Lower lobe of right lung (tissue), 2 donors: Measurements from ENCODE around the gene CRYGS. TPM values are rescaled to one million over a fixed set of nuclear protein-coding genes. Genes with fewer than 3 reads are reported as not detected.

Experiments
- ATAC-seq, 2 donors: fragments of 200-7000 bp; cut with Tn5 transposase; one replicate each; pipeline ENCODE4 v1.9.1; 2020 to 2022; ENCODE audit warnings: mild to moderate bottlenecking in 2 of 2, moderate library complexity in 2 of 2
- DNase-seq: peaks from one replicate; pipeline ENCODE4 v3.0.0-alpha.2; 2020
- H3K27ac ChIP-seq: fragments of 200-600 bp; one replicate; pipeline ENCODE4 v1.8.0; 2022
- H3K27me3 ChIP-seq: fragments of 200-600 bp; one replicate; pipeline ENCODE4 v1.8.0; 2022; ENCODE audit warnings: low read depth
- H3K36me3 ChIP-seq: fragments of 200-600 bp; one replicate; pipeline ENCODE4 v1.8.0; 2022; ENCODE audit warnings: mild to moderate bottlenecking
- H3K4me1 ChIP-seq: fragments of 200-600 bp; one replicate; pipeline ENCODE4 v1.8.0; 2022
- H3K4me3 ChIP-seq: fragments of 200-600 bp; one replicate; pipeline ENCODE4 v1.8.0; 2022; ENCODE audit warnings: mild to moderate bottlenecking
- H3K9me3 ChIP-seq: fragments of 200-600 bp; one replicate; pipeline ENCODE4 v1.8.0; 2022
- CTCF ChIP-seq: fragments of 200-600 bp; IDR thresholded peaks from one replicate; pipeline ENCODE4 v1.8.0; 2022; ENCODE audit warnings: antibody characterized with exemption, mild to moderate bottlenecking
- intact Hi-C: fragments of 100-400 bp; cut with DNase I; formaldehyde crosslinking; loops from one replicate; pipeline ENCODE4 v1.11.0; 2022
- total RNA-seq: library from RNA; stranded (reverse); fragmentation: NEBNext Ultra II Directional; extraction: Animal tissue kit (Norgen Biotek cat#: 25700); gene quantifications from one replicate; pipeline ENCODE4 v1.2.1, GENCODE V29; 2021
- donor health status: DM: no; HTN: yes; CAD: no; lungs with severe emphysema.

Gene CRYGS
- total RNA-seq, 1 donor from 2014 or later, result 4.0 TPM

- no peak for TF ChIP-seq CTCF
- H3K27ac ChIP-seq, result no peak overlapping the region
- no peaks in the 10 kb centered on the region for H3K36me3 ChIP-seq
- no peaks in the 10 kb centered on the region for H3K4me1 ChIP-seq
- no peaks in the 10 kb centered on the region for H3K27me3 ChIP-seq
- no peak for ATAC-seq
- DNase-seq, result no peak
- intact Hi-C loops, result no loop called here
- no peaks in the 10 kb centered on the region for H3K9me3 ChIP-seq
- H3K4me3 ChIP-seq, result no peak overlapping the region
These were observed 21.2 kb downstream of the CRYGS start for GRCh38 chr3:186523022-186523421.

GRCh38 chr3:186520957-186521842 lies 23.0 kb downstream of the CRYGS start:
- Histone ChIP-seq H3K27ac (no peak overlapping the region), H3K4me3 (no peak overlapping the region), H3K9me3 (peaks cover 3% of the 10 kb centered on the region), H3K36me3 (no peaks in the 10 kb centered on the region), H3K27me3 (no peaks in the 10 kb centered on the region), H3K4me1 (no peaks in the 10 kb centered on the region)
- ATAC-seq, result no peak
- no peak for DNase-seq
- no peak for TF ChIP-seq CTCF
- intact Hi-C loops, result no loop called here

- Histone ChIP-seq H3K9me3 (peaks cover 3% of the 10 kb centered on the region), H3K4me3 (no peak overlapping the region), H3K4me1 (no peaks in the 10 kb centered on the region), H3K27ac (no peak overlapping the region), H3K36me3 (no peaks in the 10 kb centered on the region), H3K27me3 (no peaks in the 10 kb centered on the region)
- TF ChIP-seq CTCF, result no peak
- intact Hi-C loops, result no loop called here
- no peak for DNase-seq
- no peak for ATAC-seq
These were observed 23.7 kb downstream of the CRYGS start for GRCh38 chr3:186520431-186520830.

- peaks cover 3% of the 10 kb centered on the region for H3K9me3 ChIP-seq
- no peak overlapping the region for H3K27ac ChIP-seq
- intact Hi-C loops, result no loop called here
- peaks cover 3% of the 10 kb centered on the region for H3K27me3 ChIP-seq
- peak; percentile 73 to 77 for ATAC-seq
- H3K4me1 ChIP-seq, result no peaks in the 10 kb centered on the region
- no peaks in the 10 kb centered on the region for H3K36me3 ChIP-seq
- no peak overlapping the region for H3K4me3 ChIP-seq
- no peak for TF ChIP-seq CTCF
- no peak for DNase-seq
These were observed 25.0 kb downstream of the CRYGS start for GRCh38 chr3:186519021-186519658.

GRCh38 chr3:186517218-186517617 lies 27.0 kb downstream of the CRYGS start:
- H3K27ac ChIP-seq, result no peak overlapping the region
- intact Hi-C loops, result no loop called here
- no peak for ATAC-seq

More at GRCh38 chr3:186517218-186517617, 27.0 kb downstream of the CRYGS start:
- Histone ChIP-seq H3K4me3 (no peak overlapping the region), H3K9me3 (peaks cover 3% of the 10 kb centered on the region), H3K4me1 (no peaks in the 10 kb centered on the region), H3K36me3 (no peaks in the 10 kb centered on the region), H3K27me3 (peaks cover 3% of the 10 kb centered on the region)
- no peak for TF ChIP-seq CTCF
- no peak for DNase-seq
